Endothelial cell (in vitro differentiated cells): ENCODE measurements around the gene B2M. TPM values are rescaled to one million over a fixed set of nuclear protein-coding genes. Genes with fewer than 3 reads are reported as not detected.

Experiments used
- DNase-seq: peaks from one replicate; pipeline ENCODE4 v3.0.0; 2021; ENCODE audit warnings: low spot score
- H3K27ac Mint-ChIP-seq: one replicate; pipeline ENCODE4 v1.8.0; 2021; ENCODE audit warnings: mixed read lengths, inconsistent platforms; ENCODE audit not compliant: unreplicated experiment
- H3K27me3 Mint-ChIP-seq: one replicate; pipeline ENCODE4 v1.8.0; 2021; ENCODE audit warnings: mild to moderate bottlenecking, moderate library complexity, mixed read lengths, inconsistent platforms; ENCODE audit not compliant: unreplicated experiment
- H3K36me3 Mint-ChIP-seq: one replicate; pipeline ENCODE4 v1.8.0; 2021; ENCODE audit warnings: mild to moderate bottlenecking, low read depth, mixed read lengths, inconsistent platforms; ENCODE audit not compliant: unreplicated experiment
- H3K4me1 Mint-ChIP-seq: one replicate; pipeline ENCODE4 v1.8.0; 2021; ENCODE audit warnings: mild to moderate bottlenecking, mixed read lengths, inconsistent platforms; ENCODE audit not compliant: unreplicated experiment
- H3K4me3 Mint-ChIP-seq: one replicate; pipeline ENCODE4 v1.8.0; 2021; ENCODE audit warnings: mild to moderate bottlenecking, mixed read lengths, inconsistent platforms; ENCODE audit not compliant: unreplicated experiment
- H3K9me3 Mint-ChIP-seq: one replicate; pipeline ENCODE4 v1.8.0; 2021; ENCODE audit warnings: mixed read lengths, inconsistent platforms; ENCODE audit not compliant: unreplicated experiment
- total RNA-seq: library from RNA; stranded (reverse); fragmentation: NEBNext Ultra II Directional; extraction: Animal tissue kit (Norgen Biotek cat#: 25700); gene quantifications from one replicate; pipeline ENCODE4 v1.2.1, GENCODE V29; 2021; ENCODE audit not compliant: unreplicated experiment
- TF ChIP-seq, protein P1 (sequence below): fragments of 200-600 bp; sonication (generic); IDR thresholded peaks from one replicate; pipeline ENCODE4 v1.5.0; 2021; ENCODE audit warnings: antibody characterized with exemption; ENCODE audit not compliant: unreplicated experiment

Gene B2M
- total RNA-seq, 1 donor from 2014 or later = 546 TPM

- no peak overlapping the region for H3K27ac Mint-ChIP-seq
- H3K36me3 Mint-ChIP-seq = peaks cover 32% of the 10 kb centered on the region
- H3K4me1 Mint-ChIP-seq = peaks cover 17% of the 10 kb centered on the region
- peak overlapping the region; percentile 32 for H3K4me3 Mint-ChIP-seq
- H3K27me3 Mint-ChIP-seq = peaks cover 2% of the 10 kb centered on the region
- no peak for DNase-seq
- TF ChIP-seq, protein P1, sequence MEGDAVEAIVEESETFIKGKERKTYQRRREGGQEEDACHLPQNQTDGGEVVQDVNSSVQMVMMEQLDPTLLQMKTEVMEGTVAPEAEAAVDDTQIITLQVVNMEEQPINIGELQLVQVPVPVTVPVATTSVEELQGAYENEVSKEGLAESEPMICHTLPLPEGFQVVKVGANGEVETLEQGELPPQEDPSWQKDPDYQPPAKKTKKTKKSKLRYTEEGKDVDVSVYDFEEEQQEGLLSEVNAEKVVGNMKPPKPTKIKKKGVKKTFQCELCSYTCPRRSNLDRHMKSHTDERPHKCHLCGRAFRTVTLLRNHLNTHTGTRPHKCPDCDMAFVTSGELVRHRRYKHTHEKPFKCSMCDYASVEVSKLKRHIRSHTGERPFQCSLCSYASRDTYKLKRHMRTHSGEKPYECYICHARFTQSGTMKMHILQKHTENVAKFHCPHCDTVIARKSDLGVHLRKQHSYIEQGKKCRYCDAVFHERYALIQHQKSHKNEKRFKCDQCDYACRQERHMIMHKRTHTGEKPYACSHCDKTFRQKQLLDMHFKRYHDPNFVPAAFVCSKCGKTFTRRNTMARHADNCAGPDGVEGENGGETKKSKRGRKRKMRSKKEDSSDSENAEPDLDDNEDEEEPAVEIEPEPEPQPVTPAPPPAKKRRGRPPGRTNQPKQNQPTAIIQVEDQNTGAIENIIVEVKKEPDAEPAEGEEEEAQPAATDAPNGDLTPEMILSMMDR = no peak
- no peaks in the 10 kb centered on the region for H3K9me3 Mint-ChIP-seq
Measured at GRCh38 chr15:44715797-44716334, 4.5 kb downstream of the B2M start.

DNA sequence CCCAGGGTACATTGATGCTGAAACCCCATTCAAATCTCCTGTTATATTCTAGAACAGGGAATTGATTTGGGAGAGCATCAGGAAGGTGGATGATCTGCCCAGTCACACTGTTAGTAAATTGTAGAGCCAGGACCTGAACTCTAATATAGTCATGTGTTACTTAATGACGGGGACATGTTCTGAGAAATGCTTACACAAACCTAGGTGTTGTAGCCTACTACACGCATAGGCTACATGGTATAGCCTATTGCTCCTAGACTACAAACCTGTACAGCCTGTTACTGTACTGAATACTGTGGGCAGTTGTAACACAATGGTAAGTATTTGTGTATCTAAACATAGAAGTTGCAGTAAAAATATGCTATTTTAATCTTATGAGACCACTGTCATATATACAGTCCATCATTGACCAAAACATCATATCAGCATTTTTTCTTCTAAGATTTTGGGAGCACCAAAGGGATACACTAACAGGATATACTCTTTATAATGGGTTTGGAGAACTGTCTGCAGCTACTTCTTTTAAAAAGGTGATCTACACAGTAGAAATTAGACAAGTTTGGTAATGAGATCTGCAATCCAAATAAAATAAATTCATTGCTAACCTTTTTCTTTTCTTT, 5.8 kb downstream of the B2M start:
- Mint-ChIP-seq H3K36me3 (peaks cover 32% of the 10 kb centered on the region), H3K4me1 (peaks cover 17% of the 10 kb centered on the region), H3K9me3 (no peaks in the 10 kb centered on the region), H3K4me3 (no peak overlapping the region), H3K27me3 (peaks cover 2% of the 10 kb centered on the region), H3K27ac (no peak overlapping the region)
- TF ChIP-seq, protein P1 = no peak
- no peak for DNase-seq

DNA sequence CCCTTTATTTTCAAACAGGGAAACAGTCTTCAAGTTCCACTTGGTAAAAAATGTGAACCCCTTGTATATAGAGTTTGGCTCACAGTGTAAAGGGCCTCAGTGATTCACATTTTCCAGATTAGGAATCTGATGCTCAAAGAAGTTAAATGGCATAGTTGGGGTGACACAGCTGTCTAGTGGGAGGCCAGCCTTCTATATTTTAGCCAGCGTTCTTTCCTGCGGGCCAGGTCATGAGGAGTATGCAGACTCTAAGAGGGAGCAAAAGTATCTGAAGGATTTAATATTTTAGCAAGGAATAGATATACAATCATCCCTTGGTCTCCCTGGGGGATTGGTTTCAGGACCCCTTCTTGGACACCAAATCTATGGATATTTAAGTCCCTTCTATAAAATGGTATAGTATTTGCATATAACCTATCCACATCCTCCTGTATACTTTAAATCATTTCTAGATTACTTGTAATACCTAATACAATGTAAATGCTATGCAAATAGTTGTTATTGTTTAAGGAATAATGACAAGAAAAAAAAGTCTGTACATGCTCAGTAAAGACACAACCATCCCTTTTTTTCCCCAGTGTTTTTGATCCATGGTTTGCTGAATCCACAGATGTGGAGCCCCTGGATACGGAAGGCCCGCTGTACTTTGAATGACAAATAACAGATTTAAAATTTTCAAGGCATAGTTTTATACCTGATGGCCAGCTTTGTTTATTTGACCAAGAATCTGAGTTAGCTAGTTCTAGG, 7.0 kb downstream of the B2M start:
- H3K36me3 Mint-ChIP-seq = peaks cover 32% of the 10 kb centered on the region
- DNase-seq = no peak

DNA sequence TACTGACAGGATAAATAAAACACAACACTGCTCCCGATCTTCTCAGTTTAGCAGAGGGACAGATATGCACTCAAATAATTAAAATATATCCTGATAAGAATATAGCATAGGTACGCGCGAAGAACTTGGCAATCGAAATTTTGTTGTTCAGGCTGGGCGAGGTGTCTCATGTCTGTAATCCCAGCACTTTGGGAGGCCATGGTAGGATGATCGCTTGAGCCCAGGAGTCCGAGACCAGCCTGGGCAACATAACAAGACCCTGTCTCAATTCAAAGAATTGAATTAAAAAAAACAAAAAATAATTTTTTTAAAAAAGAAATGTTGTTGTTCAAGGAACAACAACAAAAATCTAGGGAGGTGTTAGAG, 7.6 kb downstream of the B2M start:
- Mint-ChIP-seq H3K4me3 (no peak overlapping the region), H3K27ac (no peak overlapping the region)
- TF ChIP-seq, protein P1 = no peak

More for the DNA sequence above, 7.0 kb downstream of the B2M start:
- TF ChIP-seq, protein P1 = no peak
- Mint-ChIP-seq H3K27ac (no peak overlapping the region), H3K9me3 (no peaks in the 10 kb centered on the region), H3K4me1 (peaks cover 7% of the 10 kb centered on the region), H3K27me3 (no peaks in the 10 kb centered on the region), H3K4me3 (no peak overlapping the region)

More for the DNA sequence above, 7.6 kb downstream of the B2M start:
- no peaks in the 10 kb centered on the region for H3K27me3 Mint-ChIP-seq
- no peak for DNase-seq
- peaks cover 3% of the 10 kb centered on the region for H3K4me1 Mint-ChIP-seq
- peaks cover 32% of the 10 kb centered on the region for H3K36me3 Mint-ChIP-seq
- H3K9me3 Mint-ChIP-seq = no peaks in the 10 kb centered on the region
